Lower leg skin (tissue), 4 donors: Measurements from ENCODE around the gene MYMX. TPM values are rescaled to one million over a fixed set of nuclear protein-coding genes. Genes with fewer than 3 reads are reported as not detected.

ENCODE experiments used
- DNase-seq, 2 donors: peaks; one replicate each; pipeline ENCODE4 v3.0.0-alpha.2; 2019; ENCODE audit warnings: low spot score in 2 of 2
- H3K4me3 ChIP-seq: fragments of 200-600 bp; sonication (generic); 2 replicates; pipeline ENCODE4 v1.5.1; 2017; ENCODE audit warnings: mild to moderate bottlenecking, low read depth; ENCODE audit not compliant: poor library complexity, severe bottlenecking
- POLR2A ChIP-seq, 2 donors: fragments of 450-650 bp; IDR thresholded peaks; one replicate each; pipeline ENCODE4 v1.6.1; 2016 to 2017; ENCODE audit warnings: antibody characterized with exemption in 2 of 2, mild to moderate bottlenecking in 1 of 2, moderate library complexity in 1 of 2
- WGBS, 2 donors: methylation state at CpG; one replicate each; pipeline ENCODE4 v1.1.5; 2018; 5-methylcytosine and 5-hydroxymethylcytosine counted together
- intact Hi-C: fragments of 100-400 bp; cut with DNase I; formaldehyde crosslinking; loops from one replicate; pipeline ENCODE4 v1.15.0; 2023; ENCODE audit warnings: low total_unique reads
- total RNA-seq, 4 donors: library from RNA; depleted of rRNA; stranded (reverse); fragments of >200 nt; gene quantifications; one replicate each; pipeline ENCODE4 v1.1.0, GENCODE V29; 2016
- TF ChIP-seq, protein P1 (sequence below), 3 donors: fragments of 450-650 bp; IDR thresholded peaks; one replicate each; pipeline ENCODE4 v1.5.1; 2016; ENCODE audit warnings: antibody characterized with exemption in 3 of 3, mild to moderate bottlenecking in 3 of 3, moderate library complexity in 2 of 3

The MYMX gene
- total RNA-seq, 4 donors from 2014 or later, result 0.69 TPM; not detected in 3

DNA sequence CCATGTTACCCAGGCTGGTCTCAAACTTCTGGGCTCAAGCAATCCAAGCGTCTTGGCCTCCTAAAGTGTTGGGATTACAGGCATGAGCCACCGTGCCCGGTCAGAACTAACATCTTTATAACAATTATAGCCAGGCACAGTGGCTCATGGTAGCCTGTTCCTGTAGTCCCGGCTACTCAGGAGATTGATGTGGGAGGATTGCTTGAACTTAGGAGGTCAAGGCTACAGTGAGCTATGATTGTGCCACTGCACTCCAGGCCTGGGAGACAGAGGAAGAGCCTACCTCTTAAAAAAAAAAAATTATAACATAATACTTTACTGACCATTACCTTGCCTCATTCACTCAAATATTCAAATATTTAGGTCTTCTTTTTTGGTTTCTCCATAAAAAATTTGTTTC, 16.8 kb upstream of the MYMX start:
- TF ChIP-seq POLR2A (IDR thresholded peaks at IDR 0.05), result no peak
- TF ChIP-seq, protein P1, sequence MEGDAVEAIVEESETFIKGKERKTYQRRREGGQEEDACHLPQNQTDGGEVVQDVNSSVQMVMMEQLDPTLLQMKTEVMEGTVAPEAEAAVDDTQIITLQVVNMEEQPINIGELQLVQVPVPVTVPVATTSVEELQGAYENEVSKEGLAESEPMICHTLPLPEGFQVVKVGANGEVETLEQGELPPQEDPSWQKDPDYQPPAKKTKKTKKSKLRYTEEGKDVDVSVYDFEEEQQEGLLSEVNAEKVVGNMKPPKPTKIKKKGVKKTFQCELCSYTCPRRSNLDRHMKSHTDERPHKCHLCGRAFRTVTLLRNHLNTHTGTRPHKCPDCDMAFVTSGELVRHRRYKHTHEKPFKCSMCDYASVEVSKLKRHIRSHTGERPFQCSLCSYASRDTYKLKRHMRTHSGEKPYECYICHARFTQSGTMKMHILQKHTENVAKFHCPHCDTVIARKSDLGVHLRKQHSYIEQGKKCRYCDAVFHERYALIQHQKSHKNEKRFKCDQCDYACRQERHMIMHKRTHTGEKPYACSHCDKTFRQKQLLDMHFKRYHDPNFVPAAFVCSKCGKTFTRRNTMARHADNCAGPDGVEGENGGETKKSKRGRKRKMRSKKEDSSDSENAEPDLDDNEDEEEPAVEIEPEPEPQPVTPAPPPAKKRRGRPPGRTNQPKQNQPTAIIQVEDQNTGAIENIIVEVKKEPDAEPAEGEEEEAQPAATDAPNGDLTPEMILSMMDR (IDR thresholded peaks at IDR 0.05), result no peak
- DNase-seq, result no peak
- intact Hi-C loops, result no loop called here
- WGBS, 2 donors, result 89 to 93% methylated on average over 4 of the region's 4 CpGs
- H3K4me3 ChIP-seq, result no peak overlapping the region

DNA sequence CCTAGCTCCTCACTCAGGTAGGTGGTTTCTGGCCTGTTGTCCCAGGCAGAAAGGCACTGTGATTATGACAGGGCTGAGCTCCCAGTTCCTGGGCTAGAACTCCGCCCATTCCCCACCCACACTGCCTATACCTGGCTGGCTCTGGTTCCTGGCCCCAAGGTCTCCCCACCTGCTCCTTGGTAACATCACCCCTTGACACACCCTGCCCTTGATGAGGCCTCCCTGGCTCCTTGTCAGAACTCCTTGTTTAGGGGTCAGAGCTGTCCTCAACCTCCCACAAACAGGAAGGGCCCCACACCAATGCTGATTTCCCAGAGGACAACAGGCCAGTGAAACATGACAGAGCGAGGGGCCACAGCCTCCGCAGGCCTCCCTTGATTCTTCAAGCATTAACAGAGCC, 15.5 kb upstream of the MYMX start:
- DNase-seq, result no peak
- TF ChIP-seq, protein P1 (IDR thresholded peaks at IDR 0.05), result no peak
- no peak for TF ChIP-seq POLR2A (IDR thresholded peaks at IDR 0.05)
- intact Hi-C loops, result no loop called here
- 26 to 74% methylated on average over 3 of the region's 3 CpGs for WGBS, 2 donors
- H3K4me3 ChIP-seq, result no peak overlapping the region

DNA sequence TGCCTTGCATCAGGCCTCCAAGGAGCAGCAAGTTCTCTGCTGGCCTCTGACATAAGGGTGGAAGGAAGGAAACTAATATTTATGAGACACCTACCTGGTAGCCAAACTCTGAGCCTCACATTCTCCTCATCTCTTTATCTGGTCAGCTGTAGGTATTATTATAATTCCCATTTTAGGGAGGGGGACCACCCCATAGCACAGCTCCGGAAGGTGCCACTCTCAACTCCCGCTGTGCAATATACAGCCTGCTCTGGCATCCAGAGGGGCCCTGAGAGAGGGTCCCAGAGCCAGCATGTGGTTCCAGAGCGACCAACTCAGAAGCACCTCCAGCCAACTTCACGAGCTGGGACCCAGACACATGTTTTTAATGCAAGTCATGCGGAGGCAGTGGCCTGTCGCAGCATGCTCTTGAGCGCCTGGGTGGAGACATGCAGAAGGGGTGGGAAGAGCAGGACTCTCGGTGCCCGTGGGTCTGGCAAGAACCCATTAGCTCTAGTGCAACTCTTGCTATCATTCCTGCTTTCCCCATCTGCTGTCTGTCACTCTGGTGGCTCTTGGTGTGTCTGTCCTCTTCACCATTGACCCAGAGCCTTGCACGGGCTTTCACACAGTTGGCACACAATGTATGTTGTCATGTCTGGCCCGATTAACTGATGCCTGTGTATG, 15.0 kb upstream of the MYMX start:
- H3K4me3 ChIP-seq, result no peak overlapping the region
- intact Hi-C loops, result no loop called here
- 30 to 37% methylated on average over 11 of the region's 11 CpGs for WGBS, 2 donors
- TF ChIP-seq POLR2A (IDR thresholded peaks at IDR 0.05), result no peak
- TF ChIP-seq, protein P1 (IDR thresholded peaks at IDR 0.05), result no peak
- DNase-seq, result peak in 1 of 2 donors; percentile 71

DNA sequence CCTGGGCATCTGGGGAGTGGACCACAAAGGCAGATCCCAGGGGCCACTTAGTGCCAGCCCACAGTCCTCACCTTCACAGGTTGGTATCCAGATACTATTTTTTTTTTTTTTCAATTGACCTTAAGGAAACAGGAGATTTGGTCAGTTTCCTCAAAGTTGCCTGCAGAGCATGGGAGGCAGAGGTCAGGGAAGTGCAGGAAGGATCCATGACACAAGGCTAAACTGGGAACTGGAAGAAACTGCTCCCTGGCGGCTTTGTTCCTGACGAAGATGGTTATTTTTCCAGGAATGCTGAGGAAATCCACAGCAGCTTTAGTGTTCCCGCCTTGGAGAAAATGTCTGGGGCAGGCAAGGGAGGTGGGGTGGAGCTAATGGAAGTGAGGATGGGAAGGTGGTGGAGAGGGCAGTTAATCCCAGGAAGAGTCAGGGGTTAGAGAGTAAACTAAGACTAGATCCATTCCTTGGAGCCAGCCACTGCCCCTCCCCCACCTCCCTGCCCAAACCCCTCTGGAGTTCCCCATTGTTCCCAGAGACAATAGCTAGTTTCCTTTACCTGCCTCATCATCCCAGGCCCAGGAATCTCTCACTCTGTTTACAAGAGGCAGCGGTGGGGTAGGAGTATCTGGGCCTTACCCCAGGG, 14.3 kb upstream of the MYMX start:
- TF ChIP-seq, protein P1 (IDR thresholded peaks at IDR 0.05), result no peak
- no peak for TF ChIP-seq POLR2A (IDR thresholded peaks at IDR 0.05)
- intact Hi-C loops, result no loop called here
- DNase-seq, result no peak
- WGBS, 2 donors, result 57 to 67% methylated on average over 4 of the region's 4 CpGs
- H3K4me3 ChIP-seq, result no peak overlapping the region

DNA sequence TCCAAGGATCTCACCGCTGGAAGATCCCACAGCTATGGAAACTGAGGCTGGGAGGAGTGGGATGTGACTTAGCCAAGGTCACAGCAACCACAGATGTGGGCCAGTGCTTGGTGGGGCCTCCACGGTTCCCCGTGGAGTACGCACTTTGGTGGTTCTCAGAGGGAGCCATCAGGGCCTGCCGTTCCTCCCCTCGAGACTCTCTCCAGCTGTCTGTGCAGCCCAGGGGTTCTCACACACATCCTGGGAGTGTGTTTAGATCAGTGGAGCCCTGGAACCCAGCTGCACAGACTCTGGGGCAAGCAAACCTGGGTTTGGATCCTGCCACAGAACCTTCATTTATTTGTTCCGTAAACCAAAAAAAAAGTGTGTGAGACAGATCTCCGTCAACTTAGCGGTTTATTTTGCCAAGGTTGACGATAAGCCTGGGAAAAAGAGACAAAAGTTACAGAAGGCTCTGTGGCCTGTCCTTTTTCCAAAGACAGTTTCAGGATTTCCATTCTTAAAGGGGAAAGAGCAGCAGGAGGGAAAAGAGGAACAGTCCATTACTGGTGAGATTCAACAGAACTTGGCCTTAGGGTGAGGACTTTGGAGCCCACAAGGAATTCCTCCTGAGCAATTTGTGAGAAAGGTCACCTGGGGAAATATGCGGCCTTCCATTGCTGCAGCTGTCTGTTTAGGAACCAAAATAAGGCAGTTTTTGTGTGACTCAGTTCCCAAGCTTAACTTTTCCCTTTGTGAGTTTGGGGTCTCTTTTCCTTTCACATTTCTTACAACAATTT, 13.6 kb upstream of the MYMX start:
- H3K4me3 ChIP-seq, result no peak overlapping the region
- intact Hi-C loops, result no loop called here
- WGBS, 2 donors, result 87 to 92% methylated on average over 11 of the region's 11 CpGs
- TF ChIP-seq, protein P1 (IDR thresholded peaks at IDR 0.05), result no peak
- no peak for TF ChIP-seq POLR2A (IDR thresholded peaks at IDR 0.05)
- DNase-seq, result no peak
